SU-DHL-6 (cell line): ENCODE data around the gene RND1.

Source experiments
- H2AFZ ChIP-seq: fragments of 200-600 bp; sonication (generic); 2 replicates; pipeline ENCODE4 v1.6.1; 2014; ENCODE audit warnings: low read depth, mild to moderate bottlenecking, moderate library complexity, mixed read lengths, antibody characterized with exemption, low read length; ENCODE audit not compliant: severe bottlenecking
- H3F3A ChIP-seq: fragments of 200-600 bp; shearing (Covaris generic); 2 replicates; pipeline ENCODE4 v1.6.0; 2016; ENCODE audit warnings: antibody characterized with exemption, mild to moderate bottlenecking; ENCODE audit not compliant: insufficient read depth
- H3K27ac ChIP-seq: fragments of 200-600 bp; sonication (generic); 2 replicates; pipeline ENCODE4 v1.5.1; 2016; ENCODE audit warnings: low read depth, mild to moderate bottlenecking, low read length, moderate library complexity, mixed read lengths
- H3K27me3 ChIP-seq: fragments of 200-600 bp; sonication (generic), shearing (Covaris generic); 2 replicates; pipeline ENCODE4 v1.6.0; 2014; ENCODE audit warnings: mild to moderate bottlenecking, low read length
- H3K36me3 ChIP-seq: fragments of 200-600 bp; sonication (generic); 2 replicates; pipeline ENCODE4 v1.6.1; 2014; ENCODE audit warnings: mild to moderate bottlenecking, low read length, mixed read lengths
- H3K4me2 ChIP-seq: fragments of 300-600, 200-600 bp; shearing (Covaris generic), sonication (generic); 2 replicates; pipeline ENCODE4 v1.6.0; 2014; ENCODE audit warnings: low read length, low read depth, mild to moderate bottlenecking; ENCODE audit not compliant: poor library complexity, severe bottlenecking
- H3K4me3 ChIP-seq: fragments of 200-600 bp; sonication (generic); 2 replicates; pipeline ENCODE4 v1.5.1; 2014; ENCODE audit warnings: antibody characterized with exemption, low read length, mild to moderate bottlenecking, mixed read lengths; ENCODE audit not compliant: insufficient read depth, poor library complexity, severe bottlenecking
- H3K79me2 ChIP-seq: fragments of 200-600 bp; sonication (generic); 2 replicates; pipeline ENCODE4 v1.6.1; 2014; ENCODE audit warnings: mild to moderate bottlenecking, low read length, moderate library complexity; ENCODE audit not compliant: insufficient read depth
- H3K9ac ChIP-seq: fragments of 200-600 bp; sonication (generic); 2 replicates; pipeline ENCODE4 v1.7.0; 2014; ENCODE audit warnings: mild to moderate bottlenecking, low read length
- H3K9me2 ChIP-seq: fragments of 200-600 bp; sonication (generic); replicated peaks from 2 replicates; pipeline ENCODE4 v1.6.1; 2014; ENCODE audit warnings: low read length; ENCODE audit not compliant: insufficient read depth
- H3K9me3 ChIP-seq: fragments of 200-600 bp; sonication (generic); 2 replicates; pipeline ENCODE4 v1.6.1; 2014; ENCODE audit warnings: low read length, mixed read lengths; ENCODE audit not compliant: insufficient read depth
- H4K20me1 ChIP-seq: fragments of 200-600 bp; sonication (generic); 2 replicates; pipeline ENCODE4 v1.6.1; 2014; ENCODE audit warnings: low read depth, mild to moderate bottlenecking, antibody characterized with exemption, low read length, moderate library complexity, mixed read lengths
- CTCF ChIP-seq: fragments of 200-600 bp; sonication (generic); IDR thresholded peaks from one replicate; pipeline ENCODE4 v1.5.1; 2017; ENCODE audit warnings: antibody characterized with exemption, mild to moderate bottlenecking, low read length, moderate library complexity; ENCODE audit not compliant: insufficient read depth, poor library complexity, severe bottlenecking
- EZH2phosphoT487 ChIP-seq: fragments of 200-600 bp; sonication (generic), shearing (Covaris generic); conservative IDR thresholded peaks from 2 replicates; pipeline ENCODE4 v1.6.1; 2018; ENCODE audit warnings: mild to moderate bottlenecking, antibody characterized with exemption, low read length, moderate library complexity, mixed read lengths

RND1 gene

GRCh38 chr12:48838048-48838447, 27.6 kb downstream of the RND1 start:
- no peak overlapping the region for H3K9ac ChIP-seq
- no peaks in the 10 kb centered on the region for H4K20me1 ChIP-seq
- H3K27me3 ChIP-seq: no peaks in the 10 kb centered on the region
- H2AFZ ChIP-seq: no peak overlapping the region
- H3K79me2 ChIP-seq: no peaks in the 10 kb centered on the region
- H3K4me2 ChIP-seq: no peak overlapping the region
- H3K4me3 ChIP-seq: no peak overlapping the region
- no peaks in the 10 kb centered on the region for H3K9me2 ChIP-seq
- no peak overlapping the region for H3K27ac ChIP-seq
- H3K36me3 ChIP-seq: peaks cover 21% of the 10 kb centered on the region
- no peaks in the 10 kb centered on the region for H3F3A ChIP-seq
- no peaks in the 10 kb centered on the region for H3K9me3 ChIP-seq
- TF ChIP-seq EZH2phosphoT487: no peak

GRCh38 chr12:48832321-48833060, 33.2 kb downstream of the RND1 start:
- H3K4me3 ChIP-seq: no peak overlapping the region
- no peaks in the 10 kb centered on the region for H3K9me3 ChIP-seq
- no peaks in the 10 kb centered on the region; the same call in 1 of the 2 replicates for H4K20me1 ChIP-seq
- H2AFZ ChIP-seq: no peak overlapping the region
- H3K36me3 ChIP-seq: peaks cover 19% of the 10 kb centered on the region
- H3K4me2 ChIP-seq: no peak overlapping the region
- H3K9ac ChIP-seq: no peak overlapping the region
- H3F3A ChIP-seq: no peaks in the 10 kb centered on the region
- H3K27me3 ChIP-seq: no peaks in the 10 kb centered on the region
- TF ChIP-seq CTCF (no peak), EZH2phosphoT487 (no peak)
- no peaks in the 10 kb centered on the region for H3K9me2 ChIP-seq
- H3K79me2 ChIP-seq: no peaks in the 10 kb centered on the region
- H3K27ac ChIP-seq: no peak overlapping the region

GRCh38 chr12:48831257-48831656, 34.4 kb downstream of the RND1 start:
- no peak overlapping the region for H3K9ac ChIP-seq
- no peak overlapping the region for H3K27ac ChIP-seq
- H3F3A ChIP-seq: no peaks in the 10 kb centered on the region
- H4K20me1 ChIP-seq: no peaks in the 10 kb centered on the region; the same call in 1 of the 2 replicates
- no peak overlapping the region for H3K4me2 ChIP-seq
- H3K36me3 ChIP-seq: peaks cover 15% of the 10 kb centered on the region
- H2AFZ ChIP-seq: no peak overlapping the region
- no peaks in the 10 kb centered on the region for H3K9me3 ChIP-seq
- H3K4me3 ChIP-seq: no peak overlapping the region
- no peaks in the 10 kb centered on the region for H3K9me2 ChIP-seq
- no peaks in the 10 kb centered on the region for H3K79me2 ChIP-seq
- TF ChIP-seq EZH2phosphoT487: no peak
- no peak for TF ChIP-seq CTCF
- no peaks in the 10 kb centered on the region for H3K27me3 ChIP-seq

GRCh38 chr12:48828841-48829575, 36.7 kb downstream of the RND1 start:
- Histone ChIP-seq H3K36me3 (peaks cover 10% of the 10 kb centered on the region), H3K79me2 (no peaks in the 10 kb centered on the region), H3K27ac (no peak overlapping the region), H3K4me3 (no peak overlapping the region), H3K9me2 (no peaks in the 10 kb centered on the region), H3F3A (no peaks in the 10 kb centered on the region), H4K20me1 (no peaks in the 10 kb centered on the region; the same call in 1 of the 2 replicates), H3K27me3 (no peaks in the 10 kb centered on the region), H3K4me2 (no peak overlapping the region), H3K9ac (no peak overlapping the region), H2AFZ (no peak overlapping the region), H3K9me3 (no peaks in the 10 kb centered on the region)
- TF ChIP-seq CTCF (no peak), EZH2phosphoT487 (no peak)
